ENCODE results near the gene KIF26A.
A peak's percentile ranks its signal among the peaks of the same experiment; 100 is the strongest.

KIF26A gene

GRCh38 chr14:104113631-104114420 is 24.6 kb upstream of the KIF26A start:
- DNase-seq: no peak

- DNase-seq: no peak
These were observed 23.8 kb upstream of the KIF26A start for GRCh38 chr14:104114421-104115130.

- no peak for DNase-seq
These were observed 23.2 kb upstream of the KIF26A start for GRCh38 chr14:104115131-104115600.

- no peak for DNase-seq
These were observed 22.6 kb upstream of the KIF26A start for GRCh38 chr14:104115691-104116287.

GRCh38 chr14:104116288-104116755 is 22.1 kb upstream of the KIF26A start:
- no peak for DNase-seq

- DNase-seq: no peak
These were observed 21.5 kb upstream of the KIF26A start for GRCh38 chr14:104116756-104117340.

- no peak for DNase-seq
These were observed 20.9 kb upstream of the KIF26A start for GRCh38 chr14:104117341-104118005.

- DNase-seq: no peak
These were observed 20.2 kb upstream of the KIF26A start for GRCh38 chr14:104118006-104118844.

- DNase-seq: no peak
These were observed 19.3 kb upstream of the KIF26A start for GRCh38 chr14:104119119-104119487.

GRCh38 chr14:104119488-104120251 is 18.7 kb upstream of the KIF26A start:
- no peak for DNase-seq

GRCh38 chr14:104120281-104120741 is 18.1 kb upstream of the KIF26A start:
- no peak for DNase-seq

- no peak for DNase-seq
These were observed 17.2 kb upstream of the KIF26A start for GRCh38 chr14:104121142-104121541.

- no peak for DNase-seq
These were observed 14.5 kb upstream of the KIF26A start for GRCh38 chr14:104123879-104124278.

GRCh38 chr14:104125011-104125410 is 13.4 kb upstream of the KIF26A start:
- no peak for DNase-seq

- no peak for DNase-seq
These were observed 11.6 kb upstream of the KIF26A start for GRCh38 chr14:104126753-104127152.

GRCh38 chr14:104128981-104129380 is 9.4 kb upstream of the KIF26A start:
- no peak for DNase-seq

GRCh38 chr14:104129556-104129955 is 8.8 kb upstream of the KIF26A start:
- DNase-seq: no peak

GRCh38 chr14:104130974-104131651 is 7.3 kb upstream of the KIF26A start:
- peak; percentile 15 for DNase-seq

GRCh38 chr14:104131968-104132732 is 6.2 kb upstream of the KIF26A start:
- DNase-seq: no peak

Measured in CD4-positive, alpha-beta T cell treated with Interleukin-17A for 1 hour (primary cell).